Activated CD4-positive, alpha-beta T cell treated with anti-CD3 and anti-CD28 coated beads, Interleukin-2, amount 50 U/mL, for 24 hours (primary cell): ENCODE data around the gene IP6K1.

Experiments
- DNase-seq, 2 donors: peaks; one replicate each; pipeline ENCODE4 v3.0.0-alpha.2; 2020; ENCODE audit warnings: low read depth in 1 of 2, low spot score in 1 of 2

IP6K1 gene

GRCh38 chr3:49725906-49726681 lies 60.2 kb downstream of the IP6K1 start:
- DNase-seq, result no peak

- no peak for DNase-seq
Observed at GRCh38 chr3:49724586-49724985, 61.8 kb downstream of the IP6K1 start.

- peak; percentile 86 to 88 for DNase-seq
Observed at GRCh38 chr3:49723628-49724551, 62.5 kb downstream of the IP6K1 start, which contains the start of gene GMPPB. Gene GMPPB (minus strand): TSS chr3:49723951. CDS start chr3:49723726, 225 bp downstream.

- no peak for DNase-seq
Observed at GRCh38 chr3:49723296-49723627, 63.1 kb downstream of the IP6K1 start.

- no peak for DNase-seq
Observed at GRCh38 chr3:49722896-49723295, 63.4 kb downstream of the IP6K1 start.

- no peak for DNase-seq
Observed at GRCh38 chr3:49721896-49722781, 64.2 kb downstream of the IP6K1 start.

- DNase-seq, result no peak
Observed at GRCh38 chr3:49721596-49721895, 64.8 kb downstream of the IP6K1 start.

GRCh38 chr3:49720855-49721595 lies 65.3 kb downstream of the IP6K1 start:
- no peak for DNase-seq

GRCh38 chr3:49719214-49719884 lies 67.0 kb downstream of the IP6K1 start, which contains the start of gene AMIGO3:
Gene AMIGO3 (minus strand): TSS chr3:49719684. CDS start chr3:49719465, 219 bp downstream.
- peak; percentile 78 to 86 for DNase-seq

GRCh38 chr3:49718858-49719213 lies 67.5 kb downstream of the IP6K1 start:
- no peak for DNase-seq

GRCh38 chr3:49717959-49718857 lies 68.1 kb downstream of the IP6K1 start:
- DNase-seq, result no peak

- DNase-seq, result no peak
Observed at GRCh38 chr3:49717211-49717958, 69.0 kb downstream of the IP6K1 start.

- DNase-seq, result no peak
Observed at GRCh38 chr3:49716691-49717210, 69.6 kb downstream of the IP6K1 start.

GRCh38 chr3:49716169-49716568 lies 70.2 kb downstream of the IP6K1 start:
- DNase-seq, result no peak

- DNase-seq, result no peak
Observed at GRCh38 chr3:49715611-49716121, 70.7 kb downstream of the IP6K1 start.

- no peak for DNase-seq
Observed at GRCh38 chr3:49714728-49715550, 71.4 kb downstream of the IP6K1 start.
